ENCODE measurements around the gene CACNA2D4. TPM values are rescaled to one million over a fixed set of nuclear protein-coding genes. Genes with fewer than 3 reads are reported as not detected.
A peak's percentile ranks its signal among the peaks of the same experiment; 100 is the strongest.

Gene CACNA2D4
- total RNA-seq, 8 experiments from 2014 or later: 0.22 to 2.5 (median 1.1) TPM

DNA sequence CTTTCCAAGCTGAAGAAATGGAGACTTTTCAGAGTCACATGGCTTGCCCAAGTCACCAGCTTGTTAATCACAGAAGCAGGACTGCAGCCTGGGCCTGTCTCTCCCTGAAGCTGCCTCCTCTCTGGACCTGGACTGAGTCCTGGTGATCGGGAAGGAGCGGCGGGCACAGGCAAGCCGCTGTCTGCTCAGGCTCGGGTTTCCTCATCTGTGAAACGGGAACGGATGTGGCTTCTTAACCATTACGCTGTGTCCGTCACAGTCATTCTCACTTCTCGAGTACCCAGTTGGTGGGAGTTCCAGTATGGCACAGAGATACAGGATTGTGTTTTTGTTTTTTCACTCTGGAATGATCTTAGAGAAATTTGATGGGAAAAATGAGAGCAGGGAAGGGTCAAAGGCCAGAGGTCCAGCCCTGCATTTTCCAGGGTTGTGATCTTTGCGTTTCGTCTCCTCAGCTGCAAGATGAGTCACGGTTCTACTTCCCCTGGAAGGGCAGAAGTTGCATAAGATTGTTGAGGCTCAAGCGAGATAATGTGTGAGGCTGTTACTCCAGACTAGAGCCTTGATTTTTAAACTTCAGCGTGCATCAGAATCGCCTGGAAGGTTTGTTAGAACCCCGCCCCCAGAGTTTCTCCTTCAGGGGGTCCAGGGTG is 105.7 kb downstream of the CACNA2D4 start:
- Histone ChIP-seq H3K4me3 (no peak overlapping the region), H3K27ac (no peak overlapping the region), H3K4me1 (replicated peaks in 1 of 2) (peaks cover 0 to 10% of the 10 kb centered on the region in 2 donors)
- in situ Hi-C loops (cut with MboI; ENCODE audit: low pct_unique_long_range_greater_than_20kb in 2 of 9, low sequenced_read_pairs in 9 of 9, unreplicated experiment in 9 of 9): loop anchor here in 1 of 9 experiments (25.0 kb wide), 1 partner anchor 125 kb away; no protein-coding TSS in a partner anchor
- peak in 5 of 8 experiments; percentile 33 to 47 (median 44) for ATAC-seq (replicated peaks in 6 of 8)
- WGBS, 10 experiments: 43 to 92% (median 77%) methylated on average over 3 to 17 of the region's 17 CpGs; no CpG with 5 or more reads in 1 of the 10 experiments

DNA sequence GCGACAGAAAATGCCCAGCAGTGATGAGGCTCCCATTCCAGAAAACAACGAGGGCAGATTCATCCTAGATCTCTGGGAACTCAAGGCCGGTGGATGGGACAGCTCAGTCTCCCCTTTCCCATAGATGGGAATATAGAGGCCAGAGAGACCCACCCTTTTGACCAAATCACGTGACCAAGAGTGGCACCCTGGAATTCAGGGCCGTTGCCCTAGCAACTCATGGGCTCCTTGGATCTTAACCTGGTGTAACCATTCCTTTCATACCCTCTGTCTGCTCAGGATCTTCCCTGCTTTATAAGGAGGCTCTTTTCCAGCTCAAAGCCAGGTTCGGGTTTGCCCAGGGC is 106.5 kb downstream of the CACNA2D4 start:
- ATAC-seq (replicated peaks in 6 of 8): no peak
- H3K4me1 ChIP-seq (replicated peaks in 1 of 2): peaks cover 0 to 10% of the 10 kb centered on the region in 2 donors
- H3K4me3 ChIP-seq: no peak overlapping the region
- H3K27ac ChIP-seq: no peak overlapping the region
- in situ Hi-C loops (cut with MboI; ENCODE audit: low pct_unique_long_range_greater_than_20kb in 2 of 9, low sequenced_read_pairs in 9 of 9, unreplicated experiment in 9 of 9): loop anchor here in 1 of 9 experiments (25.0 kb wide), 1 partner anchor 125 kb away; no protein-coding TSS in a partner anchor
- 20 to 100% (median 80%) methylated on average over 1 to 4 of the region's 6 CpGs; no CpG with 5 or more reads in 4 of the 10 experiments for WGBS, 10 experiments

GRCh38 chr12:1811281-1811947 is 107.0 kb downstream of the CACNA2D4 start:
- in situ Hi-C loops (cut with MboI; ENCODE audit: low pct_unique_long_range_greater_than_20kb in 2 of 9, low sequenced_read_pairs in 9 of 9, unreplicated experiment in 9 of 9): loop anchor here in 1 of 9 experiments (25.0 kb wide), 1 partner anchor 126 kb away; no protein-coding TSS in a partner anchor
- 0 to 94% (median 60%) methylated on average over 1 to 7 of the region's 27 CpGs; no CpG with 5 or more reads in 5 of the 10 experiments for WGBS, 10 experiments
- H3K4me1 ChIP-seq (replicated peaks in 1 of 2): peaks cover 0 to 6% of the 10 kb centered on the region in 2 donors
- H3K27ac ChIP-seq: no peak overlapping the region
- no peak overlapping the region for H3K4me3 ChIP-seq
- ATAC-seq (replicated peaks in 6 of 8): no peak

- whole genome bisulfite sequencing, 10 experiments: 100% methylated on average over 1 of the region's 10 CpGs; no CpG with 5 or more reads in 9 of the 10 experiments
- Histone ChIP-seq H3K4me1 (replicated peaks in 1 of 2) (peaks cover 0 to 3% of the 10 kb centered on the region in 2 donors), H3K4me3 (no peak overlapping the region), H3K27ac (no peak overlapping the region)
- no peak for ATAC-seq (replicated peaks in 6 of 8)
- in situ Hi-C loops (cut with MboI; ENCODE audit: low pct_unique_long_range_greater_than_20kb in 2 of 9, low sequenced_read_pairs in 9 of 9, unreplicated experiment in 9 of 9): loop anchor here in 1 of 9 experiments (25.0 kb wide), 1 partner anchor 126 kb away; no protein-coding TSS in a partner anchor
Measured at GRCh38 chr12:1810931-1811280, 107.5 kb downstream of the CACNA2D4 start.

- no peak overlapping the region for H3K4me3 ChIP-seq
- H3K27ac ChIP-seq: no peak overlapping the region
- no peak for ATAC-seq (replicated peaks in 6 of 8)
- H3K4me1 ChIP-seq (replicated peaks in 1 of 2): no peaks in the 10 kb centered on the region
- WGBS, 10 experiments: 30 to 93% (median 79%) methylated on average over 2 to 11 of the region's 21 CpGs; no CpG with 5 or more reads in 2 of the 10 experiments
- in situ Hi-C loops (cut with MboI; ENCODE audit: low pct_unique_long_range_greater_than_20kb in 2 of 9, low sequenced_read_pairs in 9 of 9, unreplicated experiment in 9 of 9): loop anchor here in 1 of 9 experiments (25.0 kb wide), 1 partner anchor 127 kb away; no protein-coding TSS in a partner anchor
Measured at GRCh38 chr12:1810201-1810930, 108.1 kb downstream of the CACNA2D4 start.

GRCh38 chr12:1809591-1810190 is 108.8 kb downstream of the CACNA2D4 start:
- WGBS, 10 experiments: 56 to 100% (median 100%) methylated on average over 1 to 6 of the region's 13 CpGs; no CpG with 5 or more reads in 3 of the 10 experiments
- no peak for ATAC-seq (replicated peaks in 6 of 8)
- no peak overlapping the region for H3K27ac ChIP-seq
- H3K4me1 ChIP-seq (replicated peaks in 1 of 2): peaks cover under 1% of the 10 kb centered on the region in 2 donors
- in situ Hi-C loops (cut with MboI; ENCODE audit: low pct_unique_long_range_greater_than_20kb in 2 of 9, low sequenced_read_pairs in 9 of 9, unreplicated experiment in 9 of 9): loop anchor here in 4 of 9 experiments (10.0 to 25.0 kb wide), 2 partner anchors 125 to 128 kb away; no protein-coding TSS in a partner anchor
- H3K4me3 ChIP-seq: no peak overlapping the region

DNA sequence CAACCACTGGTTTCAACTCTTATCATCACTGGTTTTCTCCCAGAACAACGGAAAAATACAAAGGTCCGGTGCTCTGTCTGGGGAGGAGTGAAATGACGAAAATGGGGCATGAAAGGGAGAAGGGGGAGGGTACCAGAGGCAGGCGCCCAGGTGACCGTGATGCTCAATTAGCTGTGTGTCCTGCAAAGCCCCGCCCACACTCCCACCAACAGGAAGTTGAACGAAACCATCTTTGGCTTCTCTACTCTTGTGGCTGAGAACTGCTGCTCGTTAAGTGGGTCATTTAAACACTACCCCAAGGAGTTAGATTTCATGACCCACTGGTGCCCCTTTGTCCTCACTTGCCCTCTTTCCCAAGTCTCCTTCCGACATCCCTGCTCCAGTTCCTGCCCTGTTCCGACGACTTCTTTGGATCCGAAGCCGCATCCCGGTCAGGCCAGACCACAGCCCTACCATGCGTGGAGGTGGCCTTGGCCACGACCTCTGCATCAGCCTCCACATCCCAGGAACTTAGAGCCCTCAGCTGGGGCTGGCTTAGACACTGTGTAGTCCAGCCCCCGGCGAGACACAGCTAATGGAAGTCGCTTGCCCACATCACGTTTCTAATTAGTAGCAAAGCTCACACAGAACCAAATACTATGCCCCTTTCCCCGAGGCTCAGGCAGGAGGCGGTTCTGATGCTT is 109.5 kb downstream of the CACNA2D4 start:
- WGBS, 10 experiments: 38 to 100% (median 92%) methylated on average over 1 to 7 of the region's 22 CpGs
- in situ Hi-C loops (cut with MboI; ENCODE audit: low pct_unique_long_range_greater_than_20kb in 2 of 9, low sequenced_read_pairs in 9 of 9, unreplicated experiment in 9 of 9): loop anchor here in 4 of 9 experiments (10.0 to 25.0 kb wide), 2 partner anchors 126 to 128 kb away; no protein-coding TSS in a partner anchor
- ATAC-seq (replicated peaks in 6 of 8): no peak
- Histone ChIP-seq H3K27ac (no peak overlapping the region), H3K4me1 (replicated peaks in 1 of 2) (peaks cover 2 to 7% of the 10 kb centered on the region in 2 donors), H3K4me3 (no peak overlapping the region)

- H3K4me3 ChIP-seq: no peak overlapping the region
- no peak for ATAC-seq (replicated peaks in 6 of 8)
- peaks cover 2 to 7% of the 10 kb centered on the region in 2 donors for H3K4me1 ChIP-seq (replicated peaks in 1 of 2)
- H3K27ac ChIP-seq: no peak overlapping the region
- 30 to 90% (median 86%) methylated on average over 2 to 9 of the region's 19 CpGs; no CpG with 5 or more reads in 2 of the 10 experiments for WGBS, 10 experiments
- in situ Hi-C loops (cut with MboI; ENCODE audit: low pct_unique_long_range_greater_than_20kb in 2 of 9, low sequenced_read_pairs in 9 of 9, unreplicated experiment in 9 of 9): loop anchor here in 4 of 9 experiments (10.0 to 25.0 kb wide), 2 partner anchors 127 to 129 kb away; no protein-coding TSS in a partner anchor
Measured at GRCh38 chr12:1808036-1808797, 110.2 kb downstream of the CACNA2D4 start.

GRCh38 chr12:1807087-1807860 is 111.2 kb downstream of the CACNA2D4 start:
- H3K4me1 ChIP-seq (replicated peaks in 1 of 2): peaks cover 2 to 7% of the 10 kb centered on the region in 2 donors
- ATAC-seq (replicated peaks in 6 of 8): no peak
- WGBS, 10 experiments: 40 to 100% (median 90%) methylated on average over 1 to 11 of the region's 15 CpGs; no CpG with 5 or more reads in 2 of the 10 experiments
- no peak overlapping the region for H3K27ac ChIP-seq
- no peak overlapping the region for H3K4me3 ChIP-seq
- in situ Hi-C loops (cut with MboI; ENCODE audit: low pct_unique_long_range_greater_than_20kb in 2 of 9, low sequenced_read_pairs in 9 of 9, unreplicated experiment in 9 of 9): loop anchor here in 4 of 9 experiments (10.0 to 25.0 kb wide), 2 partner anchors 128 to 130 kb away; no protein-coding TSS in a partner anchor

- Histone ChIP-seq H3K4me3 (no peak overlapping the region), H3K4me1 (replicated peaks in 1 of 2) (peaks cover 9% of the 10 kb centered on the region in 2 donors), H3K27ac (no peak overlapping the region)
- 14 to 76% (median 57%) methylated on average over 1 to 4 of the region's 7 CpGs; no CpG with 5 or more reads in 2 of the 10 experiments for WGBS, 10 experiments
- in situ Hi-C loops (cut with MboI; ENCODE audit: low pct_unique_long_range_greater_than_20kb in 2 of 9, low sequenced_read_pairs in 9 of 9, unreplicated experiment in 9 of 9): loop anchor here in 4 of 9 experiments (10.0 to 25.0 kb wide), 2 partner anchors 128 to 131 kb away; no protein-coding TSS in a partner anchor
- peak in 2 of 8 experiments; percentile 74 to 85 for ATAC-seq (replicated peaks in 6 of 8)
Measured at GRCh38 chr12:1806301-1807086, 112.0 kb downstream of the CACNA2D4 start.

All from motor neuron (in vitro differentiated cells).